ENCODE results near the gene ID1.
"Not testable (repeated sequence)": the region's sequence is repeated elsewhere in the genome, so short reads cannot be mapped to it uniquely, and the experiment has no call there.

Gene ID1

DNA sequence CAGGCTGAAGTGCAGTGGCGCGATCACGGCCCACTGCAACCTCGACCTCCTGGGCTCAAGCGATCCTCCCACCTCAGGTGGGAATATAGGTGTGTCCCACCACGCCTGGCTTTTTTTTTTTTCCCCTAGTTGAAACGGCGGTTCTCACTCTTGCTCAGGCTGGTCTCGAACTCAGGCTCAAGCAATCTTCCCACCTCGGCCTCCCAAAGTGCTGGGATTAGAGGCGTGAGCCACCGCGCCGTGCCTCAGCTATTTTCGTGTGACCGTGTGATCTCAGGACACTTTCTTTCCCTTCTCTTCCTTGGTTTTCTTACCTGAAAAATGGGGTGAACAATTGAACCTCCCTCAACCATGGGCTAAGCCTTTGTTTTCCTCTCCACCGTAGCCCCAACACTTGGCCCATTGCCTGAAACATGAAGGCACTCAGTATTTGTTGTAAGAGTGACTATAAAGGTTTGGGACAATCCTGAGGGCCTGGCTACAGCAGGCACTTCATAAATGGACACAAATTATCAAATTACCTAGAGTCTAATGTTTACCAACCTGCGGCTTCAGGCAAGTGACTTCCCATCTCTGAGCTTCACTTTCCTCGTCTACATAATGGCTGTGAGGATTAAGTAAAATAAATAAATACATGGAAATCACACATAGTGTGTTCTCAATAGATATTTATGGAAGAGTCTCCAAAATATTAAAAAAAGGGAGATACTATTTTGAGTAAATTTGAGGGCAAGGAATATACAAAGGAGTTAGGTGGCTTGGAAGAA is 31.4 kb upstream of the ID1 start:
- DNase-seq (ENCODE audit: low read depth in 2 of 2): no peak

- DNase-seq (ENCODE audit: low read depth in 2 of 2): not testable (repeated sequence)
Measured at GRCh38 chr20:31574986-31575385, 30.1 kb upstream of the ID1 start.

GRCh38 chr20:31576751-31577150 is 28.3 kb upstream of the ID1 start:
- DNase-seq (ENCODE audit: low read depth in 2 of 2): no peak

GRCh38 chr20:31577194-31577593 is 27.9 kb upstream of the ID1 start:
- no peak for DNase-seq (ENCODE audit: low read depth in 2 of 2)

GRCh38 chr20:31578448-31579138 is 26.5 kb upstream of the ID1 start:
- no peak for DNase-seq (ENCODE audit: low read depth in 2 of 2)

GRCh38 chr20:31579245-31579644 is 25.8 kb upstream of the ID1 start:
- no peak for DNase-seq (ENCODE audit: low read depth in 2 of 2)

GRCh38 chr20:31579941-31580651 is 25.0 kb upstream of the ID1 start:
- not testable (repeated sequence) for DNase-seq (ENCODE audit: low read depth in 2 of 2)

DNA sequence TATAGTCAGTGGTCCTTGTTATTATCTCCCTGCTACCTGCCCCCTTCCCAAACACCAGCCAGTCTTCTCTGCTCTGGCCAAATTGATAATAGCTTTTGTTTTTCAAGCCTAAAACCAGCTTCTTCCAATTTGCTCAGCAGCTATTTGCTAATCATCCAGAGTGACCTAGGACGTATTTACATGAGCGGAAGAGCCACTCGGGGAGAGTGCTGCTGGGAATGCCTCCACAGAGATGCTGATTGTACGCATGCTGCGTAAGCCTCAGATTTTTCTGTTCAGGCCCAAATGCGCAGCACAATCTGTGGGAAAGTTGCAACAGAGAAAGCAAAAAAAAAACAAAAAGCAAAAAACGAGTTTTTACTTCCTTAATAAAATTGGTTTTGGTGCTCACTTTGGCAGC is 24.4 kb upstream of the ID1 start:
- no peak for DNase-seq (ENCODE audit: low read depth in 2 of 2)

DNA sequence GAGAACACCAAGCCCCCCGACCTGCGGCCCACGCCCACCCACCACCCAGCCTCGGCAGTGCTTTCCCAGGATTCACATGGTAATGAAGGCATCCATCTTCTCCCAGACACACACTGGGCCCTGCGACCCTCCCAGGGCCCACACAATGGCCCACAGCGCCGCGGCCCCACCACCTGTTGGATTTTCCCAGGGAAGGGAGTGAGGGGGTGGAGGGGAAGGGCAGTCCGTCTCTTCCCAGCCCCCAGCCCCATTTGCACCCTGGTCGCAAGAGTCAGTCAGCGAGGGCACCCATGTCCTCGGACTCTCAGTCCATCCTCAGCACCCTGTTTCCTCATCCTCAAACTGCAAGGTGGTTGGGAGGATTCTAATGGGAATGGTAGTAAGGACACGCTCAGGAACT is 23.7 kb upstream of the ID1 start:
- DNase-seq (ENCODE audit: low read depth in 2 of 2): no peak

DNA sequence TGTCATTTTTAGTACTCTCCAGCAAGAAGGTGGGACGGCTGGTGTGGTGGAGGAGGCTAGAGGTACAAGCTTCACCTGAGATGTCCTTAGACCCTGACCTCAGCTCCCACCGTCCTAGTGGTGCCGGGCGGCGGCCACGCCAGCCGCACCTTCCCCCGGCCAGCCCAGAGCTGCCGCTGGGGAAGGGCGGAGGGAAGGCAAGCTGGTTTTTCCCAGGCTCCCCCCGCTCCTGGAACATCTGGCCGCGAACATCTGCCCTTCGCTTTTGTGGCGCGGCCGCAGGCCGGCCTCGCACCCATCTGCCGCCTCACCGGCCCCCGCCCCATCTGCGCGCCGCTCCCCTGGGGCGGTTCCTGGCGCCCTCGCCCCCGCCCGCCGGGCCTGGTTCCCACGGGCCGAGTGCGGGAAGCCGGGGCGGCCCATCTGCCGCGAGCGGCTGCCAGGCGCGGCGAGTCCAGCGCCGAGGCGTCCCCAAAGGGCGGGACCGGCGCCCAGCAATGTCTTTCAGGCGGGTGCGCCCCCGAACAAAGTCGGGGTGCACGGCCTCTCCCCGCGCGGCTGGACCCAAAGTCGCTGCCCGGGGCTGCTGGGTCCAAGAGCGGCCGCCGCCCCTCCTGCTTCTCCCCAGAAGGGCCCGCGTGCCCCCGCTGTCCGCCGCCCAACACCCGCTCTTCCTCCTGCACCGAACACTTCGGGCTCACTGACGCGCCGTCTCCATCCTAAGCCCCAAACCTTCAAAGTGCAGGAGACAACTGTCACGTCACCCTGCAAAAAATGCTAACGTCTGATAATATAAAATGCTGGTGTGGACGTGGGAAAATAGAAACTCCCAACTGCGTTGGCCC is 17.3 kb upstream of the ID1 start:
- DNase-seq (ENCODE audit: low read depth in 2 of 2): no peak

DNA sequence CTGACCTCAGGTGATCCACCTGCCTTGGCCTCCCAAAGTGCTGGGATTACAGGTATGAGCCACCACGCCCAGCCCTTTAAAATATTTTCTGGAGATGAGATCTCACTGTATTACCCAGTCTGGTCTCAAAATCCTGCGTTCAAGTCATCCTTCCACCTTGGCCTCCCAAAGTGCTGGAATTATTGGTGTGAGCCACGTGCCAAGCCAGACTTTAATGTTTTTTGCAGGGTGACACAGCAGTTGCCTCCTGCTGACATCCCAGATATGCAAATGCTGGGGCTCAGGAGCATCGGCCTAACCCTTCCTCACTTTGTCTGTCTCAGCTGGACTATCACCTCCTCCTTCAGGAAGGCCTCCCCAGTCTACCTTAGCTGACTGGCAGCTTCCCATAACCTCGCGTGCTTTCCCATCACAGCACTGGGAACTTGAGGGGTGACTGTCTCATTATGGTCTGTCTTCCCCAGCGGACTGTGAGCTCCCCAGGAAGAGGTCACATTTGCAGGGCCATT is 14.3 kb upstream of the ID1 start:
- no peak for DNase-seq (ENCODE audit: low read depth in 2 of 2)

DNA sequence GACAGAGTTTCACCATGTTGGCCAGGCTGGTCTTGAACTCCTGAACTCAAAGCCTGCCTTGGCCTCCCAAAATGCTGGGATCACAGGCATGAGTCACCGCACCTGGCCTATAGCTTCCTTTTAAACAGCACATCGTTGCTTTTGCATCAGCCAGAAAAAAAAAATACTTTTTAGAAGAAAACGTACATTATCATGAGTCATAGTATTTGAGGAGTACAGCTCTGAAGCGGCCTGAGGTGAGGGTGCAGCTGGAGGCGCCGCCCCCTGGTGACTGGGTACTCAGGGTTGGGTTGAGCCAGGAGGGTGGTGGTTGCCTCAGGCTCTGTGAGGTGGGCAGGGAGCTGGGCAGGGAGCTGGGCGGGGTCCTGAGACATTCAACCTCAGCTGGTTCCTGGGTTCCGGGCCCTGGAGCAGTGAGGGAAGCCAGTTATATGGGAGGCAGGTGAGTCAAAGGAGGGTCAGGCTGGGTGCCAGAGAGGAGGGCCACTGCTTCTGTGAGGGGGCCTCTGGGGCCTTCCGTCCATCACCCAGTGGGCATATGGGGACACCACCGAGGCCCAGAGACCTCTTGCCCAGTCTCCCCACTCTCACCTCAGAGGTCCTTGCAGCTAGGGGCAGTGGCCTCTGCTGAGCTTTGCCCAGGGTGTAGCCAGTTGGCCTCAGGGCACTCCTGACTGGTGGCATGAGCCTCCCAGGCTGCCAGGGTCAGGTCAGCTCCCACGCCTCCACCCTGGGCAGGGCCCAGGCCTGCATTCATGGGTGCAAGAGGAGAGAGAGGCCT is 11.7 kb upstream of the ID1 start:
- no peak for DNase-seq (ENCODE audit: low read depth in 2 of 2)

- DNase-seq (ENCODE audit: low read depth in 2 of 2): no peak
Measured at GRCh38 chr20:31594002-31594557, 11.0 kb upstream of the ID1 start.

GRCh38 chr20:31594558-31595379 is 10.3 kb upstream of the ID1 start:
- DNase-seq (ENCODE audit: low read depth in 2 of 2): no peak

GRCh38 chr20:31595380-31595653 is 9.8 kb upstream of the ID1 start:
- DNase-seq (ENCODE audit: low read depth in 2 of 2): no peak

GRCh38 chr20:31595654-31596411 is 9.3 kb upstream of the ID1 start:
- DNase-seq (ENCODE audit: low read depth in 2 of 2): no peak

GRCh38 chr20:31596412-31596715 is 8.7 kb upstream of the ID1 start:
- not testable (repeated sequence) for DNase-seq (ENCODE audit: low read depth in 2 of 2)

DNA sequence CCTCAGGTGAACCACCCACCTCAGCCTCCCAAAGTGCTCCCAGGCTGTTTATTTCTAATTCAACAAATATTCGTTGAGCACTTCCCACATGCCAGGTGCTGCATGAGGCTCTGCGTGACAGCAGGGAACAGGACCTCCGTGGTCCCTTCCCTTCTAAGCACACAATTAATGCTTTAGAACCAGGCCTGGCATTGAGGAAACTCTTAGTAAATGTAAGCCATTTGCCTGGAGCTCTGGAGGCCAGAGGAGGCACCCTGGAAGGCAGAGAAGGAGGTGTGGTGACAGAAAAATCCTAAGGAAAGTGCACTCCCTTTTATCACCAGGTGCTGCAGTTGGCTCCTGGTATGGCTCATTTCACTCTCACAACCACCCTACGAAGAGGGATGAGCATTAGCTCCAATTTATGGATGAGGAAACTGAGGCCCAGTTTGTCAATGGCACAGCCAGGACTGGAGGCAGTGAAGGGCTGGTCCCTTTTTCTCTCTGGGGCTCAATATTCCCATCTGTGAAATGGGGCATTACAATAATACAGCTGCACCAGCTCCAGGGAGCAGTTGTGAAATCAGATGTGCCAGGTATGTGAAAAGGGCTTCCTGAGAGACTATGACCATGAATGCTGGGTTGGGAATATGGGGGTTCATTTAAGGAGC is 8.1 kb upstream of the ID1 start:
- no peak for DNase-seq (ENCODE audit: low read depth in 2 of 2)

DNA sequence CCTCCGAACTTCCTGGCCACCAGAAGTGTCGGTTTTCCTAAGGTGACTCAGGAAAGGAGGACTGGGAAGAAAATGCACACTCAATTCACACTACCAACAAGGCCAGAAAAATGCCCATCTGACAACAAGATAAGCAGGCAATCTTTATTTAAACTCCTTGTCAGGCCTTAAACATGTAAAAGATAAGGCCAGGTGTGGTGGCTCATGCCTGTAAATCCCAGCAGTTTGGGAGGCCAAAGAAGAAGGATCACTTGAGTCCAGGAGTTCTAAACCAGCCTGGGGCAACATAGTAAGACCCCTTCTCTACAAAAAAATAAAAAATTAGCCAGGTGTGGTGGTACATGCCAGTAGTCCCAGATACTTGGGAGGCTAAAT is 7.6 kb upstream of the ID1 start:
- no peak for DNase-seq (ENCODE audit: low read depth in 2 of 2)

All from activated CD8-positive, alpha-beta memory T cell treated with anti-CD3 and anti-CD28 coated beads for 4 hours (primary cell).